Peyer's patch (tissue), 4 donors: ENCODE results near the gene OXTR.
"Not testable (repeated sequence)": the region's sequence is repeated elsewhere in the genome, so short reads cannot be mapped to it uniquely, and the experiment has no call there.

Experiments used
- CTCF ChIP-seq, 6 experiments: fragments of 450-650 bp in 4 of 6; fragments of 200-600 bp in 2 of 6; sonication (generic) in 1 of 6; IDR thresholded peaks; one replicate each; pipeline ENCODE4 v1.5.1; 2017 to 2019; ENCODE audit warnings: antibody characterized with exemption in 6 of 6, mild to moderate bottlenecking in 3 of 6, moderate library complexity in 1 of 6
- POLR2A ChIP-seq, 2 donors: fragments of 450-650 bp; IDR thresholded peaks; one replicate each; pipeline ENCODE4 v1.5.1; 2017; ENCODE audit warnings: antibody characterized with exemption in 2 of 2, mild to moderate bottlenecking in 2 of 2, moderate library complexity in 2 of 2

- not testable (repeated sequence) for TF ChIP-seq CTCF, POLR2A (IDR thresholded peaks at IDR 0.05)
These were observed 53.7 kb downstream of the OXTR start for GRCh38 chr3:8715757-8716156.
